HL-60 (cell line): ENCODE results near the gene KRT77.

Experiments used
- DNase-seq, 2 experiments: peaks; one replicate each; pipeline ENCODE4 v3.0.0-alpha.2; 2010 to 2020; ENCODE audit warnings: low read depth in 1 of 2, low spot score in 1 of 2
- H3K27ac ChIP-seq: fragments of 250-450 bp; sonication (Bioruptor Pico); replicated peaks from 2 replicates; pipeline ENCODE4 v1.5.1; 2020; ENCODE audit warnings: mild to moderate bottlenecking, moderate library complexity
- H3K27me3 ChIP-seq: fragments of 250-450 bp; sonication (Bioruptor Pico); 2 replicates; pipeline ENCODE4 v1.5.1; 2021; ENCODE audit warnings: mild to moderate bottlenecking, moderate library complexity; ENCODE audit not compliant: insufficient read depth, poor library complexity, severe bottlenecking
- H3K4me3 ChIP-seq: replicated peaks from 2 replicates; pipeline ENCODE4 v1.5.1; 2011; ENCODE audit warnings: mild to moderate bottlenecking, control low read depth, low read length; ENCODE audit not compliant: insufficient read depth
- CTCF ChIP-seq: IDR thresholded peaks from one replicate; pipeline ENCODE4 v1.5.1; 2011; ENCODE audit warnings: low read length, control low read depth, inconsistent platforms; ENCODE audit not compliant: insufficient read depth
- GABPA ChIP-seq: IDR thresholded peaks from 2 replicates; pipeline ENCODE4 v1.6.1; 2012; ENCODE audit warnings: low read depth
- POLR2AphosphoS5 ChIP-seq: IDR thresholded peaks from 2 replicates; pipeline ENCODE4 v1.6.1; 2012; ENCODE audit warnings: low read depth
- SPI1 ChIP-seq: IDR thresholded peaks from 2 replicates; pipeline ENCODE4 v1.6.1; 2012; ENCODE audit warnings: low read depth, mild to moderate bottlenecking, borderline replicate concordance
- TF ChIP-seq, protein P1 (sequence below): IDR thresholded peaks from 2 replicates; pipeline ENCODE4 v1.6.1; 2012; ENCODE audit warnings: low read depth; ENCODE audit not compliant: insufficient replicate concordance

KRT77 gene

DNA sequence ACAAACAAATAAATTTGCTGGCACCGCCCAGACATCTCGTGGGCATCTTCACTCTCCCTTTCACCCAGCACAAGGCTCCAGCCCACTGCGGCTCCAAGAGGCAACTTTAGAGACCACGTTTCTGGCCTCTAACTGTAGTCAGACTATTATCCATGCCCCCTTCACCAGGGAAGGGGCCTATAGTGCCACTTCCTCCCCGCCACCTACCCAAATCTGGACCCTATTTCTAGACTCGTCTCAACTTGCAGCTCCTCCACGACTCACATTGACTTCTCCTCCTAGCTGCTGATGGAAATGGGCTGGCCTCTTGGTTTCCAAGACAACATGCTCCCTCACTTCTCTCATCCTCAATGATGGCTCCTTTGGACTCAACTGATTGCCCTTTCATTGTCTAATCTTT, 35.4 kb downstream of the KRT77 start:
- TF ChIP-seq, protein P1, sequence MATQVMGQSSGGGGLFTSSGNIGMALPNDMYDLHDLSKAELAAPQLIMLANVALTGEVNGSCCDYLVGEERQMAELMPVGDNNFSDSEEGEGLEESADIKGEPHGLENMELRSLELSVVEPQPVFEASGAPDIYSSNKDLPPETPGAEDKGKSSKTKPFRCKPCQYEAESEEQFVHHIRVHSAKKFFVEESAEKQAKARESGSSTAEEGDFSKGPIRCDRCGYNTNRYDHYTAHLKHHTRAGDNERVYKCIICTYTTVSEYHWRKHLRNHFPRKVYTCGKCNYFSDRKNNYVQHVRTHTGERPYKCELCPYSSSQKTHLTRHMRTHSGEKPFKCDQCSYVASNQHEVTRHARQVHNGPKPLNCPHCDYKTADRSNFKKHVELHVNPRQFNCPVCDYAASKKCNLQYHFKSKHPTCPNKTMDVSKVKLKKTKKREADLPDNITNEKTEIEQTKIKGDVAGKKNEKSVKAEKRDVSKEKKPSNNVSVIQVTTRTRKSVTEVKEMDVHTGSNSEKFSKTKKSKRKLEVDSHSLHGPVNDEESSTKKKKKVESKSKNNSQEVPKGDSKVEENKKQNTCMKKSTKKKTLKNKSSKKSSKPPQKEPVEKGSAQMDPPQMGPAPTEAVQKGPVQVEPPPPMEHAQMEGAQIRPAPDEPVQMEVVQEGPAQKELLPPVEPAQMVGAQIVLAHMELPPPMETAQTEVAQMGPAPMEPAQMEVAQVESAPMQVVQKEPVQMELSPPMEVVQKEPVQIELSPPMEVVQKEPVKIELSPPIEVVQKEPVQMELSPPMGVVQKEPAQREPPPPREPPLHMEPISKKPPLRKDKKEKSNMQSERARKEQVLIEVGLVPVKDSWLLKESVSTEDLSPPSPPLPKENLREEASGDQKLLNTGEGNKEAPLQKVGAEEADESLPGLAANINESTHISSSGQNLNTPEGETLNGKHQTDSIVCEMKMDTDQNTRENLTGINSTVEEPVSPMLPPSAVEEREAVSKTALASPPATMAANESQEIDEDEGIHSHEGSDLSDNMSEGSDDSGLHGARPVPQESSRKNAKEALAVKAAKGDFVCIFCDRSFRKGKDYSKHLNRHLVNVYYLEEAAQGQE: no peak
- TF ChIP-seq POLR2AphosphoS5 (no peak), CTCF (no peak), GABPA (no peak), SPI1 (no peak)

DNA sequence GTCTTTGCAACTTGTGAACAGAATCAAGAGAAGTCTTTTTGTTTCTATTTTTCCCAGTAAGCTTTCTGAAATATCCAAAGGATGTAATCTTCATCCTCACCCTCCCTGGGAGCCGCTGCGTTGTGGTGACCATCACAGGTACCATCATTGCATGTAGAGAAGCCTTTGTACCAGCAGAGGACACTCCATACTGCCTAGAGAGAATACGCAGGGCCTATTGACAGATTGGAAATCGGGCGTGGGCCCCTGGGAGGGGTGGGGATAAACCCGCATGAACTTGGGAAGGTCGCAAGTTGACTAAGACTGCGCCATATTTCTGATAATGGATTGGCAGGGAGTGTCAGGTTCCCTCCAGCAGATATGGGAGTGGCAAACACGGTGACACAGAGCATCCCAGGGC, 35.8 kb downstream of the KRT77 start:
- H3K27me3 ChIP-seq: peaks cover 2% of the 10 kb centered on the region
- no peak for TF ChIP-seq POLR2AphosphoS5
- TF ChIP-seq CTCF: no peak
- no peak for TF ChIP-seq GABPA
- TF ChIP-seq, protein P1: no peak
- TF ChIP-seq SPI1: no peak
- no peak for DNase-seq

More for the DNA sequence above, 35.4 kb downstream of the KRT77 start:
- DNase-seq: no peak
- Histone ChIP-seq H3K27me3 (peaks cover 2% of the 10 kb centered on the region), H3K4me3 (no peak overlapping the region), H3K27ac (no peak overlapping the region)

DNA sequence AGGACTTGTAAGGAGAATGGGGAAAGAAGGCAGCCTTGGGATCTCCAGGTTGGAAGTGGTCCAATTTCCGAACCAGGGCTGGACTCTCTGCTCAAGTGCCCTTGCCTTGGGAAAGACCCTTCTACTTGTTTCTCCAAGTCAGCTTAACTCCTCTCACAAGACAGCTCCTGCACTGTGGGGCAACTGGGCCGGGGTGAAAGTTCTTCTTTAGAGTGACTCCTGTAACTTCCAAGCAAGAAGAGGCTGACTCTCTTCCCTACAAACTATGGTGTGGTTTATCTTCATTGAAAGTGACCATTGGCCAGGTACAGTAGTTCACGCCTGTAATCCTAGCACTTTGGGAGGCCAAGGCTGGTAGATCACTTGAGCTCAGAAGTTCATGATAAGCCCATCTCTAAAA, 36.9 kb downstream of the KRT77 start:
- Histone ChIP-seq H3K27ac (no peak overlapping the region), H3K27me3 (peaks cover 2% of the 10 kb centered on the region), H3K4me3 (no peak overlapping the region)
- DNase-seq: no peak
- TF ChIP-seq SPI1: no peak
- TF ChIP-seq, protein P1: no peak
- TF ChIP-seq CTCF: no peak
- TF ChIP-seq POLR2AphosphoS5: no peak
- no peak for TF ChIP-seq GABPA

More for the DNA sequence above, 35.8 kb downstream of the KRT77 start:
- Histone ChIP-seq H3K4me3 (no peak overlapping the region), H3K27ac (no peak overlapping the region)
